Measurements from ENCODE around the gene CRHR2.

DNA sequence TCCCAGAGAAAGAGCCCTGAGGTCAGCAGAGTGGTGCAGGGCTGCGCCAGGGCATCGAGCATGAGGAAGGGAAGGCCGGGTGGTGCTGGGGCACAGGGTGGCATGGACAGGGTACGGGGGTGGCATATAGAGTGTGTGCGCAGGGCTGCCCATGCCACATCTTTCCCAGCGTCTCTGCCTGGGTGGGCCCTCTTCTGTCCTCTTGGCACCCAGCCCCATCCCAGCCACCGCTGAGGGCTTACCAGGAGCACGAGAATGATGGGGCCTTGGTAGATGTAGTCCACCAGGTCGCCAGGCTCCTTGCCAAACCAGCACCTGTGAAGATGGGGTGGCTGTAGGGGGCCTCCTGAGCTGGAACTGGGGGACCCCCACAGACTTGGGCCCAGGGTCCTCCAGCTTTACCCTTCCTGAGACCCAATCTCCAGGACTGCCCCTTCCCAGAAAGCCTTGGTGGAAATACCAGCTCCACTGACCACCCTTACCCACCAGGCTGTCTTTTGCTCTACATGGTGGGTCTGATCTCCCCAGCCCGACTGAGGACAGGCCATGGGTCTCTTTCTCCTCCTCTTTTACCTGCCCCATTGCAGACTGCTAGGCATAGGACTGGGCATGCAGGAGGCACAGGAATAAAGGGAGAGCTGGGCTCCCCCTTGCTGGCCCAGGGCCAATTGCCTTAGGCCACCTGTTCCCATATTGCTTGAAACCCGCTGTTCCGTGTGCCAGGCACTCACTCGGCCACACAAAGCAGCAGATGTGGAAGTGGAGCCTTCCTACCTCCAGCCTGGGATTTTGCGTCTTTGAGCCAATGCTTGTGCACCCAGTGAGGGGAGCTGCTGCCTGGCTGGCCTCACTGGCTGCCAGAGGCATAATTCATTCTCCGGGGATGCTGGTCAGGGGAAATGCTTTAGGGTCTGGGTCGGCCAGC lies 21.7 kb downstream of the CRHR2 start:
- TF ChIP-seq, protein P1, sequence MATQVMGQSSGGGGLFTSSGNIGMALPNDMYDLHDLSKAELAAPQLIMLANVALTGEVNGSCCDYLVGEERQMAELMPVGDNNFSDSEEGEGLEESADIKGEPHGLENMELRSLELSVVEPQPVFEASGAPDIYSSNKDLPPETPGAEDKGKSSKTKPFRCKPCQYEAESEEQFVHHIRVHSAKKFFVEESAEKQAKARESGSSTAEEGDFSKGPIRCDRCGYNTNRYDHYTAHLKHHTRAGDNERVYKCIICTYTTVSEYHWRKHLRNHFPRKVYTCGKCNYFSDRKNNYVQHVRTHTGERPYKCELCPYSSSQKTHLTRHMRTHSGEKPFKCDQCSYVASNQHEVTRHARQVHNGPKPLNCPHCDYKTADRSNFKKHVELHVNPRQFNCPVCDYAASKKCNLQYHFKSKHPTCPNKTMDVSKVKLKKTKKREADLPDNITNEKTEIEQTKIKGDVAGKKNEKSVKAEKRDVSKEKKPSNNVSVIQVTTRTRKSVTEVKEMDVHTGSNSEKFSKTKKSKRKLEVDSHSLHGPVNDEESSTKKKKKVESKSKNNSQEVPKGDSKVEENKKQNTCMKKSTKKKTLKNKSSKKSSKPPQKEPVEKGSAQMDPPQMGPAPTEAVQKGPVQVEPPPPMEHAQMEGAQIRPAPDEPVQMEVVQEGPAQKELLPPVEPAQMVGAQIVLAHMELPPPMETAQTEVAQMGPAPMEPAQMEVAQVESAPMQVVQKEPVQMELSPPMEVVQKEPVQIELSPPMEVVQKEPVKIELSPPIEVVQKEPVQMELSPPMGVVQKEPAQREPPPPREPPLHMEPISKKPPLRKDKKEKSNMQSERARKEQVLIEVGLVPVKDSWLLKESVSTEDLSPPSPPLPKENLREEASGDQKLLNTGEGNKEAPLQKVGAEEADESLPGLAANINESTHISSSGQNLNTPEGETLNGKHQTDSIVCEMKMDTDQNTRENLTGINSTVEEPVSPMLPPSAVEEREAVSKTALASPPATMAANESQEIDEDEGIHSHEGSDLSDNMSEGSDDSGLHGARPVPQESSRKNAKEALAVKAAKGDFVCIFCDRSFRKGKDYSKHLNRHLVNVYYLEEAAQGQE (IDR thresholded peaks at IDR 0.05; ENCODE audit: insufficient replicate concordance, low read depth) = no peak
- TF ChIP-seq, protein P2, sequence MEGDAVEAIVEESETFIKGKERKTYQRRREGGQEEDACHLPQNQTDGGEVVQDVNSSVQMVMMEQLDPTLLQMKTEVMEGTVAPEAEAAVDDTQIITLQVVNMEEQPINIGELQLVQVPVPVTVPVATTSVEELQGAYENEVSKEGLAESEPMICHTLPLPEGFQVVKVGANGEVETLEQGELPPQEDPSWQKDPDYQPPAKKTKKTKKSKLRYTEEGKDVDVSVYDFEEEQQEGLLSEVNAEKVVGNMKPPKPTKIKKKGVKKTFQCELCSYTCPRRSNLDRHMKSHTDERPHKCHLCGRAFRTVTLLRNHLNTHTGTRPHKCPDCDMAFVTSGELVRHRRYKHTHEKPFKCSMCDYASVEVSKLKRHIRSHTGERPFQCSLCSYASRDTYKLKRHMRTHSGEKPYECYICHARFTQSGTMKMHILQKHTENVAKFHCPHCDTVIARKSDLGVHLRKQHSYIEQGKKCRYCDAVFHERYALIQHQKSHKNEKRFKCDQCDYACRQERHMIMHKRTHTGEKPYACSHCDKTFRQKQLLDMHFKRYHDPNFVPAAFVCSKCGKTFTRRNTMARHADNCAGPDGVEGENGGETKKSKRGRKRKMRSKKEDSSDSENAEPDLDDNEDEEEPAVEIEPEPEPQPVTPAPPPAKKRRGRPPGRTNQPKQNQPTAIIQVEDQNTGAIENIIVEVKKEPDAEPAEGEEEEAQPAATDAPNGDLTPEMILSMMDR (IDR thresholded peaks at IDR 0.05; ENCODE audit: insufficient read depth, low read length) = no peak
- TF ChIP-seq GABPA (IDR thresholded peaks at IDR 0.05; ENCODE audit: low read depth) (no peak), POLR2AphosphoS5 (IDR thresholded peaks at IDR 0.05; ENCODE audit: low read depth) (no peak)

All from HL-60 (cell line).